ENCODE data around the gene FCRL6. TPM values are rescaled to one million over a fixed set of nuclear protein-coding genes. Genes with fewer than 3 reads are reported as not detected.

Gene FCRL6
- polyA plus RNA-seq, 5 donors: 0.25 to 0.61 (median 0.46) TPM

GRCh38 chr1:159798893-159799292 is 3.3 kb upstream of the FCRL6 start:
- DNase-seq: peak; percentile 47 to 65

- no peak for DNase-seq
Observed at GRCh38 chr1:159799446-159799985, 2.6 kb upstream of the FCRL6 start.

GRCh38 chr1:159800177-159800930 is 1.8 kb upstream of the FCRL6 start:
- DNase-seq: no peak

GRCh38 chr1:159803956-159804689 is 2.0 kb downstream of the FCRL6 start:
- DNase-seq: peak in 1 of 2 donors; percentile 20

GRCh38 chr1:159804924-159805323 is 2.8 kb downstream of the FCRL6 start:
- no peak for DNase-seq

- DNase-seq: no peak
Observed at GRCh38 chr1:159815926-159816325, 13.8 kb downstream of the FCRL6 start.

GRCh38 chr1:159817276-159818041 is 15.3 kb downstream of the FCRL6 start:
- DNase-seq: no peak

- peak in 1 of 2 donors; percentile 20 for DNase-seq
Observed at GRCh38 chr1:159821171-159821867, 19.2 kb downstream of the FCRL6 start.

- DNase-seq: no peak
Observed at GRCh38 chr1:159823406-159823805, 21.2 kb downstream of the FCRL6 start.

- DNase-seq: no peak
Observed at GRCh38 chr1:159825564-159825963, 23.4 kb downstream of the FCRL6 start.

GRCh38 chr1:159826441-159827101 is 24.4 kb downstream of the FCRL6 start, which contains the start of gene SLAMF8:
SLAMF8 (plus strand) TSS chr1:159826873; CDS start chr1:159826899, 26 bp downstream.
- no peak for DNase-seq

GRCh38 chr1:159827102-159827490 is 24.9 kb downstream of the FCRL6 start:
- no peak for DNase-seq

GRCh38 chr1:159827549-159827948 is 25.4 kb downstream of the FCRL6 start:
- DNase-seq: no peak

- no peak for DNase-seq
Observed at GRCh38 chr1:159828176-159828575, 26.0 kb downstream of the FCRL6 start.

- no peak for DNase-seq
Observed at GRCh38 chr1:159828581-159829272, 26.6 kb downstream of the FCRL6 start.

GRCh38 chr1:159829273-159829634 is 27.1 kb downstream of the FCRL6 start:
- DNase-seq: no peak

- no peak for DNase-seq
Observed at GRCh38 chr1:159829822-159830465, 27.8 kb downstream of the FCRL6 start.

GRCh38 chr1:159830722-159831121 is 28.6 kb downstream of the FCRL6 start:
- no peak for DNase-seq

- DNase-seq: no peak
Observed at GRCh38 chr1:159831412-159832141, 29.4 kb downstream of the FCRL6 start.

Data from right lung (tissue), 5 donors.